Neural cell (in vitro differentiated cells): ENCODE data around the gene SLC22A23. TPM values are rescaled to one million over a fixed set of nuclear protein-coding genes. Genes with fewer than 3 reads are reported as not detected.

Experiments used
- H2AFZ ChIP-seq: fragments of 200-600, 300-800 bp; sonication (generic), shearing (Covaris generic); 2 replicates; pipeline ENCODE4 v1.6.0; 2014; ENCODE audit warnings: low read depth, mild to moderate bottlenecking, antibody characterized with exemption, low read length, moderate library complexity
- H3F3A ChIP-seq: fragments of 200-600 bp; shearing (Covaris generic); 2 replicates; pipeline ENCODE4 v1.6.1; 2016; ENCODE audit warnings: mild to moderate bottlenecking, moderate library complexity, mixed read lengths, antibody characterized with exemption, low read length; ENCODE audit not compliant: insufficient read depth, poor library complexity, severe bottlenecking
- H3K27ac ChIP-seq: fragments of 200-600, 300-800 bp; sonication (generic), shearing (Covaris generic); 2 replicates; pipeline ENCODE4 v1.5.1; 2014; ENCODE audit warnings: mild to moderate bottlenecking, low read length, moderate library complexity
- H3K27me3 ChIP-seq: fragments of 300-800, 200-600 bp; sonication (generic), shearing (Covaris generic); 2 replicates; pipeline ENCODE4 v1.6.0; 2014; ENCODE audit warnings: mild to moderate bottlenecking, low read depth, low read length, moderate library complexity; ENCODE audit not compliant: insufficient read depth
- H3K36me3 ChIP-seq: fragments of 300-800, 200-600 bp; sonication (generic), shearing (Covaris generic); 2 replicates; pipeline ENCODE4 v1.5.1; 2014; ENCODE audit warnings: mild to moderate bottlenecking, antibody characterized with exemption, low read length, moderate library complexity; ENCODE audit not compliant: insufficient read depth
- H3K4me2 ChIP-seq: fragments of 300-800, 200-600 bp; sonication (generic), shearing (Covaris generic); 2 replicates; pipeline ENCODE4 v1.6.0; 2014; ENCODE audit warnings: mild to moderate bottlenecking, low read length
- H3K4me3 ChIP-seq: fragments of 300-800, 200-600 bp; sonication (generic), shearing (Covaris generic); 2 replicates; pipeline ENCODE4 v1.5.1; 2014; ENCODE audit warnings: mild to moderate bottlenecking, low read length, moderate library complexity
- H3K79me2 ChIP-seq: fragments of 200-600 bp; shearing (Covaris generic); replicated peaks from 2 replicates; pipeline ENCODE4 v1.6.0; 2014; ENCODE audit warnings: mild to moderate bottlenecking, low read length, moderate library complexity; ENCODE audit not compliant: insufficient read depth
- H3K9ac ChIP-seq: fragments of 300-800, 200-600 bp; sonication (generic), shearing (Covaris generic); 2 replicates; pipeline ENCODE4 v1.6.1; 2016; ENCODE audit warnings: mild to moderate bottlenecking, low read length, mixed read lengths
- H3K9me2 ChIP-seq: fragments of 200-600 bp; shearing (Covaris generic); 2 replicates; pipeline ENCODE4 v1.6.1; 2016; ENCODE audit warnings: mild to moderate bottlenecking, low read length, mixed read lengths; ENCODE audit not compliant: insufficient read depth
- H3K9me3 ChIP-seq: fragments of 200-600, 300-800 bp; sonication (generic), shearing (Covaris generic); 2 replicates; pipeline ENCODE4 v1.6.1; 2016; ENCODE audit warnings: mild to moderate bottlenecking, mixed run types, low read length, moderate library complexity, mixed read lengths
- H4K20me1 ChIP-seq: fragments of 200-600 bp; shearing (Covaris generic); 2 replicates; pipeline ENCODE4 v1.6.1; 2016; ENCODE audit warnings: mild to moderate bottlenecking, mixed run types; ENCODE audit not compliant: insufficient read depth
- CTCF ChIP-seq: fragments of 450-650 bp; IDR thresholded peaks from 2 replicates; pipeline ENCODE4 v1.5.1; 2014; ENCODE audit warnings: antibody characterized with exemption, mild to moderate bottlenecking, moderate library complexity; ENCODE audit not compliant: poor library complexity, severe bottlenecking
- EP300 ChIP-seq: fragments of 450-650 bp; conservative IDR thresholded peaks from 2 replicates; pipeline ENCODE4 v1.6.1; 2014; ENCODE audit warnings: antibody characterized with exemption, mild to moderate bottlenecking, moderate library complexity; ENCODE audit not compliant: poor library complexity, severe bottlenecking
- EZH2 ChIP-seq: fragments of 200-600, 300-800 bp; shearing (Covaris generic), sonication (generic); IDR thresholded peaks from 2 replicates; pipeline ENCODE4 v1.6.1; 2014; ENCODE audit warnings: antibody characterized with exemption, low read length, borderline replicate concordance, mild to moderate bottlenecking; ENCODE audit not compliant: insufficient read depth, poor library complexity, severe bottlenecking
- MXI1 ChIP-seq: fragments of 450-650 bp; conservative IDR thresholded peaks from 2 replicates; pipeline ENCODE4 v1.6.1; 2014; ENCODE audit warnings: antibody characterized with exemption, mild to moderate bottlenecking; ENCODE audit not compliant: poor library complexity, severe bottlenecking
- POLR2AphosphoS5 ChIP-seq: IDR thresholded peaks from 2 replicates; pipeline ENCODE4 v1.6.1; 2012
- RAD21 ChIP-seq: fragments of 450-650 bp; conservative IDR thresholded peaks from 2 replicates; pipeline ENCODE4 v1.6.1; 2014; ENCODE audit warnings: antibody characterized with exemption, mild to moderate bottlenecking, moderate library complexity
- REST ChIP-seq: IDR thresholded peaks from 2 replicates; pipeline ENCODE4 v1.6.1; 2012; ENCODE audit warnings: borderline replicate concordance
- SMC3 ChIP-seq: fragments of 450-650 bp; conservative IDR thresholded peaks from 2 replicates; pipeline ENCODE4 v1.6.1; 2014; ENCODE audit warnings: antibody characterized with exemption, mild to moderate bottlenecking, moderate library complexity; ENCODE audit not compliant: poor library complexity
- TAF1 ChIP-seq: IDR thresholded peaks from 2 replicates; pipeline ENCODE4 v1.6.1; 2012; ENCODE audit warnings: low read depth
- polyA plus RNA-seq: library from polyadenylated mRNA; depleted of rRNA; stranded (reverse); fragments of >200 nt; gene quantifications from 2 replicates; pipeline ENCODE4 v1.2.3, GENCODE V29; 2014

Gene SLC22A23
- polyA plus RNA-seq, 1 donor from 2014 or later = 8.8 TPM

GRCh38 chr6:3403238-3404173 lies 53.3 kb downstream of the SLC22A23 start:
- Histone ChIP-seq H3K36me3 (no peaks in the 10 kb centered on the region), H3K79me2 (no peaks in the 10 kb centered on the region), H3K27ac (no peak overlapping the region), H3F3A (no peaks in the 10 kb centered on the region), H3K27me3 (no peaks in the 10 kb centered on the region), H4K20me1 (no peaks in the 10 kb centered on the region), H3K9ac (no peak overlapping the region), H2AFZ (no peak overlapping the region), H3K9me2 (no peaks in the 10 kb centered on the region), H3K4me3 (no peak overlapping the region), H3K9me3 (no peaks in the 10 kb centered on the region), H3K4me2 (no peak overlapping the region)
- TF ChIP-seq SMC3 (no peak), TAF1 (no peak), RAD21 (no peak), EP300 (no peak), MXI1 (no peak), REST (no peak), CTCF (no peak), EZH2 (no peak), POLR2AphosphoS5 (no peak)

GRCh38 chr6:3402310-3403237 lies 54.3 kb downstream of the SLC22A23 start:
- no peaks in the 10 kb centered on the region for H3K27me3 ChIP-seq
- H3K27ac ChIP-seq = no peak overlapping the region
- TF ChIP-seq TAF1 (no peak), SMC3 (no peak), EP300 (no peak), MXI1 (no peak), CTCF (no peak), EZH2 (no peak), REST (no peak), RAD21 (no peak), POLR2AphosphoS5 (no peak)
- no peaks in the 10 kb centered on the region for H3K79me2 ChIP-seq
- H3K9ac ChIP-seq = no peak overlapping the region
- H3F3A ChIP-seq = no peaks in the 10 kb centered on the region
- H2AFZ ChIP-seq = no peak overlapping the region
- no peak overlapping the region for H3K4me3 ChIP-seq
- no peaks in the 10 kb centered on the region for H3K36me3 ChIP-seq
- H3K9me3 ChIP-seq = no peaks in the 10 kb centered on the region
- H3K4me2 ChIP-seq = no peak overlapping the region
- H3K9me2 ChIP-seq = no peaks in the 10 kb centered on the region
- H4K20me1 ChIP-seq = no peaks in the 10 kb centered on the region
